HepG2 (cell line): ENCODE measurements around the gene VARS2. TPM values are rescaled to one million over a fixed set of nuclear protein-coding genes. Genes with fewer than 3 reads are reported as not detected.

Experiments used
- AKAP8 ChIP-seq: sonication (generic); formaldehyde crosslinking; IDR thresholded peaks from 2 replicates; pipeline ENCODE4 v1.5.1; 2020; ENCODE audit warnings: mild to moderate bottlenecking, missing genetic modification reagents
- ELF1 ChIP-seq: sonication (generic); formaldehyde crosslinking; IDR thresholded peaks from 2 replicates; pipeline ENCODE4 v1.4.0; 2020; ENCODE audit warnings: missing genetic modification reagents
- FOXK2 ChIP-seq: fragments of 450-650 bp; IDR thresholded peaks from 2 replicates; pipeline ENCODE4 v1.6.1; 2016
- GABPB1 ChIP-seq: IDR thresholded peaks from 2 replicates; pipeline ENCODE4 v1.6.1; 2016; ENCODE audit warnings: mild to moderate bottlenecking, missing genetic modification reagents, moderate library complexity, missing compliant biosample characterization
- HNF4A ChIP-seq: sonication (generic); formaldehyde crosslinking; IDR thresholded peaks from 2 replicates; pipeline ENCODE4 v1.4.0; 2020; ENCODE audit warnings: missing genetic modification reagents
- HOXD1 ChIP-seq: sonication (generic); formaldehyde crosslinking; IDR thresholded peaks from 2 replicates; pipeline ENCODE4 v1.5.0; 2020; ENCODE audit warnings: missing genetic modification reagents
- JUNB ChIP-seq: sonication (generic); formaldehyde crosslinking; IDR thresholded peaks from 2 replicates; pipeline ENCODE4 v1.8.0; 2022; ENCODE audit warnings: missing genetic modification reagents, mild to moderate bottlenecking, borderline replicate concordance
- RFXAP ChIP-seq: sonication (generic); formaldehyde crosslinking; IDR thresholded peaks from 2 replicates; pipeline ENCODE4 v1.4.0; 2020; ENCODE audit warnings: missing genetic modification reagents, borderline replicate concordance
- SYNCRIP ChIP-seq: fragments of 200-400 bp; formaldehyde crosslinking; IDR thresholded peaks from 2 replicates; pipeline ENCODE4 v1.6.1; 2018; ENCODE audit warnings: mild to moderate bottlenecking, low read depth, low read length; ENCODE audit not compliant: insufficient read depth
- TEAD3 ChIP-seq: optimal IDR thresholded peaks from 2 replicates; pipeline ENCODE3; 2016; ENCODE audit warnings: borderline replicate concordance
- TGIF2 ChIP-seq: IDR thresholded peaks from 2 replicates; pipeline ENCODE4 v1.6.1; 2016; ENCODE audit warnings: control low read depth, missing compliant biosample characterization
- U2AF1 ChIP-seq: fragments of 200-400 bp; formaldehyde crosslinking; optimal IDR thresholded peaks from 2 replicates; pipeline ENCODE3; 2017; ENCODE audit warnings: mild to moderate bottlenecking, low read depth, low read length
- ZNF235 ChIP-seq: sonication (generic); formaldehyde crosslinking; IDR thresholded peaks from 2 replicates; pipeline ENCODE4 v1.8.1; 2023; ENCODE audit warnings: mild to moderate bottlenecking, missing genetic modification reagents, borderline replicate concordance
- ZNF256 ChIP-seq: sonication (generic); formaldehyde crosslinking; conservative IDR thresholded peaks from 2 replicates; pipeline ENCODE4 v1.4.0; 2020; ENCODE audit warnings: missing genetic modification reagents
- polyA plus RNA-seq, 8 experiments: library from polyadenylated mRNA; depleted of rRNA in 3 of 8; stranded (reverse) in 7 of 8; unstranded in 1 of 8; fragments of >200 nt; fragmentation: Illumina TruSeq in 4 of 8; extraction: Trizol in 4 of 8; gene quantifications; 2 replicates each; pipeline versions ENCODE4 v1.2.1 to v1.2.3, GENCODE V29; 2011 to 2016; ENCODE audit warnings: low read depth in 4 of 8, missing spikeins in 1 of 8, mixed read lengths in 1 of 8; ENCODE audit not compliant: insufficient read depth in 1 of 8
- total RNA-seq, 5 experiments: library from RNA; depleted of rRNA; stranded (reverse); fragments of >200 nt; fragmentation: Illumina TruSeq; extraction: Trizol; gene quantifications; 2 replicates each; pipeline ENCODE4 v1.2.3, GENCODE V29; 2016; ENCODE audit warnings: low read depth in 1 of 5
- TF ChIP-seq, protein P1 (sequence below), 2 experiments: sonication (generic) in 1 of 2; formaldehyde crosslinking in 1 of 2; IDR thresholded peaks; 2 replicates each; pipeline versions ENCODE4 v1.5.1 to v1.6.1; 2011 to 2020; ENCODE audit warnings: borderline replicate concordance in 1 of 2, low read depth in 1 of 2, low read length in 1 of 2, mild to moderate bottlenecking in 1 of 2, missing genetic modification reagents in 1 of 2, moderate library complexity in 1 of 2
- TF ChIP-seq, protein P2 (sequence below): sonication (generic); formaldehyde crosslinking; conservative IDR thresholded peaks from 2 replicates; pipeline ENCODE4 v1.8.1; 2023; ENCODE audit warnings: missing genetic modification reagents
- TF ChIP-seq, protein P3 (sequence below): sonication (generic); formaldehyde crosslinking; IDR thresholded peaks from 2 replicates; pipeline ENCODE4 v1.4.0; 2020; ENCODE audit warnings: low read depth, mild to moderate bottlenecking, missing genetic modification reagents
- TF ChIP-seq, protein P4 (sequence below): sonication (generic); formaldehyde crosslinking; IDR thresholded peaks from 2 replicates; pipeline ENCODE4 v1.4.0; 2020; ENCODE audit warnings: missing genetic modification reagents

Gene VARS2
- total and polyA plus RNA-seq, 2 of the 13 experiments (the other 11 are each of a cell fraction or from before 2014, with no cell fraction given): 61.8 to 71.8 TPM

DNA sequence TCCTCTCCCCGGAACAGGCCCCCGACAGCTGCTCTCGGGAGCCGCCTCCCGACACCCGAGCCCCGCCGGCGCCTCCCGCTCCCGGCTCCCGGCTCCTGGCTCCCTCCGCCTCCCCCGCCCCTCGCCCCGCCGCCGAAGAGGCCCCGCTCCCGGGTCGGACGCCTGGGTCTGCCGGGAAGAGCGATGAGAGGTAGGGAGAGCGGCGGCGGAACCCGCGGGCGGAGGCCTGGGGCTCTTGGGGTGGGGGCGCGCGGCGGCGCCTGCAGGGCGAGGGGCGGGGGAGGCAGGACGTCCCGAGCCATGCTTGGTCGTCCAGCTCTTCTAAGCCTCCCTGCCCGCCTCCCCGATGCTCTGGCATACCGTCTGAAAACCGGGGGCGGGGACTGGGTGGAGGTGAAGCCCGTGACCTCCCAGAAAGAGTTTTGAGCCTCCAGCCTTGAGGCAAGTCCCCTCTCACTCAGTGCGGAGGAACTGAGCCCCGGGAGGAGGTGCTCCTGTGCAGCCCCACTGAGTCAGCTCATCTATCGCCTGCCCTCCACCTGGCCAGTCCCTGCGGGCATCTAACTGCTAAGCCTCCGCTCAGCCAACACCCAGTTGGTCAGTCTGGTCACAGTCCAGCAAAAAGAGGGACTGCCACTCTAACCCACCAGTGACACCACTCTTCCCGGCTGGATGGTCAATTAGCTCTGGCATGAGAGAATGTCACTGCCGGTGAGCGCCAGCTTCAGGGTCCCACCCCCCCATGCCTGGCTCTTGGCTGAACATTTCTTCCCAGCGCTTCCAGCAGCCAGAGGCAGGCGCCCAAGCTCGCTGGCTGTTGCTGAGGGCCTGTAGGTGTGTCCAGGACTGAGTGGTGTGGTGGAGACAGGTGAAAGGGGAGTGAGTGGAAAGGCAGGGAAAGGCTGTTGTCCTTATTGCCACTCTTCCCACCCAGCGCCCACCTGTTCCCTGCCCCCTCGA is 29.2 kb upstream of the VARS2 start (continued):
- TF ChIP-seq ZNF256 (CRISPR knock-in tag): no peak
- TF ChIP-seq, protein P1, sequence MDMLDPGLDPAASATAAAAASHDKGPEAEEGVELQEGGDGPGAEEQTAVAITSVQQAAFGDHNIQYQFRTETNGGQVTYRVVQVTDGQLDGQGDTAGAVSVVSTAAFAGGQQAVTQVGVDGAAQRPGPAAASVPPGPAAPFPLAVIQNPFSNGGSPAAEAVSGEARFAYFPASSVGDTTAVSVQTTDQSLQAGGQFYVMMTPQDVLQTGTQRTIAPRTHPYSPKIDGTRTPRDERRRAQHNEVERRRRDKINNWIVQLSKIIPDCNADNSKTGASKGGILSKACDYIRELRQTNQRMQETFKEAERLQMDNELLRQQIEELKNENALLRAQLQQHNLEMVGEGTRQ (IDR thresholded peaks at IDR 0.05; ENCODE audit: low read depth, low read length): no peak
- TF ChIP-seq, protein P1 (CRISPR knock-in tag; IDR thresholded peaks at IDR 0.05; ENCODE audit: borderline replicate concordance): no peak
- TF ChIP-seq SYNCRIP: no peak
- no peak for TF ChIP-seq JUNB (CRISPR knock-in tag)
- TF ChIP-seq, protein P2, sequence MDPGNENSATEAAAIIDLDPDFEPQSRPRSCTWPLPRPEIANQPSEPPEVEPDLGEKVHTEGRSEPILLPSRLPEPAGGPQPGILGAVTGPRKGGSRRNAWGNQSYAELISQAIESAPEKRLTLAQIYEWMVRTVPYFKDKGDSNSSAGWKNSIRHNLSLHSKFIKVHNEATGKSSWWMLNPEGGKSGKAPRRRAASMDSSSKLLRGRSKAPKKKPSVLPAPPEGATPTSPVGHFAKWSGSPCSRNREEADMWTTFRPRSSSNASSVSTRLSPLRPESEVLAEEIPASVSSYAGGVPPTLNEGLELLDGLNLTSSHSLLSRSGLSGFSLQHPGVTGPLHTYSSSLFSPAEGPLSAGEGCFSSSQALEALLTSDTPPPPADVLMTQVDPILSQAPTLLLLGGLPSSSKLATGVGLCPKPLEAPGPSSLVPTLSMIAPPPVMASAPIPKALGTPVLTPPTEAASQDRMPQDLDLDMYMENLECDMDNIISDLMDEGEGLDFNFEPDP (CRISPR knock-in tag): no peak
- TF ChIP-seq, protein P3, sequence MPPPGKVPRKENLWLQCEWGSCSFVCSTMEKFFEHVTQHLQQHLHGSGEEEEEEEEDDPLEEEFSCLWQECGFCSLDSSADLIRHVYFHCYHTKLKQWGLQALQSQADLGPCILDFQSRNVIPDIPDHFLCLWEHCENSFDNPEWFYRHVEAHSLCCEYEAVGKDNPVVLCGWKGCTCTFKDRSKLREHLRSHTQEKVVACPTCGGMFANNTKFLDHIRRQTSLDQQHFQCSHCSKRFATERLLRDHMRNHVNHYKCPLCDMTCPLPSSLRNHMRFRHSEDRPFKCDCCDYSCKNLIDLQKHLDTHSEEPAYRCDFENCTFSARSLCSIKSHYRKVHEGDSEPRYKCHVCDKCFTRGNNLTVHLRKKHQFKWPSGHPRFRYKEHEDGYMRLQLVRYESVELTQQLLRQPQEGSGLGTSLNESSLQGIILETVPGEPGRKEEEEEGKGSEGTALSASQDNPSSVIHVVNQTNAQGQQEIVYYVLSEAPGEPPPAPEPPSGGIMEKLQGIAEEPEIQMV (CRISPR knock-in tag): no peak; the same call in 1 of the 2 replicates
- no peak for TF ChIP-seq HNF4A
- no peak for TF ChIP-seq RFXAP (CRISPR knock-in tag)
- TF ChIP-seq ELF1 (CRISPR knock-in tag): 0 out of 2 replicates have a peak, but pooled peaks have one; percentile 3
- TF ChIP-seq, protein P4, sequence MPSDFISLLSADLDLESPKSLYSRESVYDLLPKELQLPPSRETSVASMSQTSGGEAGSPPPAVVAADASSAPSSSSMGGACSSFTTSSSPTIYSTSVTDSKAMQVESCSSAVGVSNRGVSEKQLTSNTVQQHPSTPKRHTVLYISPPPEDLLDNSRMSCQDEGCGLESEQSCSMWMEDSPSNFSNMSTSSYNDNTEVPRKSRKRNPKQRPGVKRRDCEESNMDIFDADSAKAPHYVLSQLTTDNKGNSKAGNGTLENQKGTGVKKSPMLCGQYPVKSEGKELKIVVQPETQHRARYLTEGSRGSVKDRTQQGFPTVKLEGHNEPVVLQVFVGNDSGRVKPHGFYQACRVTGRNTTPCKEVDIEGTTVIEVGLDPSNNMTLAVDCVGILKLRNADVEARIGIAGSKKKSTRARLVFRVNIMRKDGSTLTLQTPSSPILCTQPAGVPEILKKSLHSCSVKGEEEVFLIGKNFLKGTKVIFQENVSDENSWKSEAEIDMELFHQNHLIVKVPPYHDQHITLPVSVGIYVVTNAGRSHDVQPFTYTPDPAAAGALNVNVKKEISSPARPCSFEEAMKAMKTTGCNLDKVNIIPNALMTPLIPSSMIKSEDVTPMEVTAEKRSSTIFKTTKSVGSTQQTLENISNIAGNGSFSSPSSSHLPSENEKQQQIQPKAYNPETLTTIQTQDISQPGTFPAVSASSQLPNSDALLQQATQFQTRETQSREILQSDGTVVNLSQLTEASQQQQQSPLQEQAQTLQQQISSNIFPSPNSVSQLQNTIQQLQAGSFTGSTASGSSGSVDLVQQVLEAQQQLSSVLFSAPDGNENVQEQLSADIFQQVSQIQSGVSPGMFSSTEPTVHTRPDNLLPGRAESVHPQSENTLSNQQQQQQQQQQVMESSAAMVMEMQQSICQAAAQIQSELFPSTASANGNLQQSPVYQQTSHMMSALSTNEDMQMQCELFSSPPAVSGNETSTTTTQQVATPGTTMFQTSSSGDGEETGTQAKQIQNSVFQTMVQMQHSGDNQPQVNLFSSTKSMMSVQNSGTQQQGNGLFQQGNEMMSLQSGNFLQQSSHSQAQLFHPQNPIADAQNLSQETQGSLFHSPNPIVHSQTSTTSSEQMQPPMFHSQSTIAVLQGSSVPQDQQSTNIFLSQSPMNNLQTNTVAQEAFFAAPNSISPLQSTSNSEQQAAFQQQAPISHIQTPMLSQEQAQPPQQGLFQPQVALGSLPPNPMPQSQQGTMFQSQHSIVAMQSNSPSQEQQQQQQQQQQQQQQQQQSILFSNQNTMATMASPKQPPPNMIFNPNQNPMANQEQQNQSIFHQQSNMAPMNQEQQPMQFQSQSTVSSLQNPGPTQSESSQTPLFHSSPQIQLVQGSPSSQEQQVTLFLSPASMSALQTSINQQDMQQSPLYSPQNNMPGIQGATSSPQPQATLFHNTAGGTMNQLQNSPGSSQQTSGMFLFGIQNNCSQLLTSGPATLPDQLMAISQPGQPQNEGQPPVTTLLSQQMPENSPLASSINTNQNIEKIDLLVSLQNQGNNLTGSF (CRISPR knock-in tag): no peak
- TF ChIP-seq ZNF235 (CRISPR knock-in tag): no peak
- no peak for TF ChIP-seq U2AF1
- TF ChIP-seq FOXK2: no peak
- TF ChIP-seq AKAP8 (CRISPR knock-in tag): no peak
- TF ChIP-seq HOXD1 (CRISPR knock-in tag): no peak
- TF ChIP-seq TEAD3 (CRISPR knock-in tag): peak; percentile 12
- TF ChIP-seq TGIF2 (CRISPR knock-in tag): no peak
- TF ChIP-seq GABPB1 (CRISPR knock-in tag): peak; percentile 63; the same call in 1 of the 2 replicates
